ENCODE results near the gene RPS6KL1. TPM values are rescaled to one million over a fixed set of nuclear protein-coding genes. Genes with fewer than 3 reads are reported as not detected.
A peak's percentile ranks its signal among the peaks of the same experiment; 100 is the strongest.

RPS6KL1 gene
- total RNA-seq, 1 experiment from 2014 or later, result 18.8 TPM

GRCh38 chr14:74860899-74861733 lies 61.9 kb downstream of the RPS6KL1 start:
- H3K4ac ChIP-seq (ENCODE audit: low read depth, low read length), result no peak overlapping the region

More at GRCh38 chr14:74860899-74861733, 61.9 kb downstream of the RPS6KL1 start:
- no peaks in the 10 kb centered on the region for H3K27me3 ChIP-seq (ENCODE audit: insufficient read depth, low read length)
- H3K79me1 ChIP-seq (ENCODE audit: insufficient read depth, low read depth, low read length, poor library complexity, severe bottlenecking), result no peaks in the 10 kb centered on the region
- peak; percentile 91 for DNase-seq
- H4K20me1 ChIP-seq (ENCODE audit: control insufficient read depth, insufficient read depth, insufficient read length), result no peaks in the 10 kb centered on the region
- no peaks in the 10 kb centered on the region for H3K9me3 ChIP-seq (ENCODE audit: control insufficient read depth, low read depth, low read length)
- peak; percentile 91 for TF ChIP-seq CTCF (conservative IDR thresholded peaks at IDR 0.05)
- no peak overlapping the region for H2BK120ac ChIP-seq (ENCODE audit: low read depth, low read length, poor library complexity, severe bottlenecking)
- no peak overlapping the region for H4K5ac ChIP-seq (ENCODE audit: insufficient read length, low read depth, low read length)
- H4K8ac ChIP-seq (replicated peaks; ENCODE audit: insufficient read length, low read depth, low read length), result no peak overlapping the region
- no peak overlapping the region for H4K91ac ChIP-seq (ENCODE audit: insufficient read length, low read depth, low read length)
- H3K18ac ChIP-seq (ENCODE audit: insufficient read length, low read depth, low read length), result no peak overlapping the region
- no peak overlapping the region for H2BK20ac ChIP-seq (ENCODE audit: low read depth, low read length, poor library complexity, severe bottlenecking)
- no peaks in the 10 kb centered on the region for H3K23me2 ChIP-seq (ENCODE audit: insufficient read length, low read depth, low read length, poor library complexity, severe bottlenecking)
- no CpG with 5 or more reads among the region's 7 CpGs for WGBS (ENCODE audit: extremely low coverage, insufficient read length, low lambda C conversion rate)
- Mint-ChIP-seq H3K27ac (no peak overlapping the region), H3K27me3 (ENCODE audit: low read depth) (peaks cover 3% of the 10 kb centered on the region; the same call in 1 of the 2 replicates), H3K4me1 (peaks cover 0 to 5% of the 10 kb centered on the region in 2 experiments; a peak in 1 of 4 replicates), H3K4me3 (no peak overlapping the region), H3K9me3 (no peaks in the 10 kb centered on the region), H3K36me3 (ENCODE audit: insufficient read depth in 1 of 3, low read depth in 3 of 3) (no peaks in the 10 kb centered on the region)
- no peak overlapping the region for H3K23ac ChIP-seq (ENCODE audit: insufficient read length, low read depth, low read length)
- H2BK15ac ChIP-seq (ENCODE audit: low read depth, low read length), result no peak overlapping the region
- H3K9ac ChIP-seq (ENCODE audit: extremely low read depth, insufficient read length, low read length), result no peak overlapping the region
- H2BK12ac ChIP-seq (ENCODE audit: insufficient read length, low read depth, low read length), result no peak overlapping the region
- H2BK5ac ChIP-seq (ENCODE audit: insufficient read length, low read length), result no peak overlapping the region
- H2AK5ac ChIP-seq (ENCODE audit: insufficient read length, low read length), result no peak overlapping the region
- H2AFZ ChIP-seq (ENCODE audit: low read length), result no peak overlapping the region
- H3K4me1 ChIP-seq (ENCODE audit: insufficient read depth, low read length), result no peaks in the 10 kb centered on the region
- H3K27ac ChIP-seq (ENCODE audit: insufficient read length, low read depth, low read length), result no peak overlapping the region
- no peak overlapping the region for H3K56ac ChIP-seq (ENCODE audit: insufficient read length, low read depth, low read length)
- H3K79me2 ChIP-seq (ENCODE audit: insufficient read depth, low read length), result no peaks in the 10 kb centered on the region
- H3K4me2 ChIP-seq (ENCODE audit: insufficient read depth, insufficient read length, low read length), result no peak overlapping the region
- H3K14ac ChIP-seq (ENCODE audit: insufficient read depth, low read length), result no peak overlapping the region
- H3T11ph ChIP-seq (ENCODE audit: low read length), result no peak overlapping the region
